Activated T-helper 1 cell treated with anti-CD3 and anti-CD28 coated beads, Interleukin-2, amount 50 U/mL, for 16 hours (primary cell): ENCODE data around the gene PLEKHA6.

Experiments
- DNase-seq, 2 donors: peaks; one replicate each; pipeline ENCODE4 v3.0.0-alpha.2; 2020; ENCODE audit warnings: low read depth in 1 of 2, low spot score in 1 of 2

PLEKHA6 gene

GRCh38 chr1:204213668-204214662 is 145.8 kb downstream of the PLEKHA6 start, which contains the start of gene GOLT1A:
GOLT1A (minus strand) TSS chr1:204213988; CDS start chr1:204213906, 82 bp downstream.
- no peak for DNase-seq

GRCh38 chr1:204212715-204213114 is 147.0 kb downstream of the PLEKHA6 start:
- DNase-seq: no peak

GRCh38 chr1:204211046-204211445 is 148.7 kb downstream of the PLEKHA6 start:
- DNase-seq: no peak

GRCh38 chr1:204207136-204207616 is 152.6 kb downstream of the PLEKHA6 start:
- DNase-seq: peak; percentile 55 to 64

DNA sequence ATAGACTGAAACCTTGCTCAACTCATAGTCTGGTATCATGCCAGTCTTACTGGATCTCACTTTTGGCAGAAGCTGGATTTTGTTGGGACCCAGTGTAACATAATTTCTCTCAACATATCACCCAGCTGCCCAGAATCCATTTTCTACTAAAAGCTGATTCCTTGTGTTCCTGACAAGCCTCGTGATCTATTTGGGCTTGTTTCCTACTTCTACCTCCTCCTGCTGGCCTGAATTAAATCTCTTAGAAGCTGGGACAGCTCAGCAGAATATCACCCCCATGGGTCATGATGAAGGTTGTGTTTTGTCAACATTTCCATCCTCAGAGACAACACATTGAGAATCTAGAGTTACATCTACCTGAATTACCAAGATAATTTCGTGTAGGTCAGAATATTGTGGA is 153.6 kb downstream of the PLEKHA6 start:
- DNase-seq: no peak

DNA sequence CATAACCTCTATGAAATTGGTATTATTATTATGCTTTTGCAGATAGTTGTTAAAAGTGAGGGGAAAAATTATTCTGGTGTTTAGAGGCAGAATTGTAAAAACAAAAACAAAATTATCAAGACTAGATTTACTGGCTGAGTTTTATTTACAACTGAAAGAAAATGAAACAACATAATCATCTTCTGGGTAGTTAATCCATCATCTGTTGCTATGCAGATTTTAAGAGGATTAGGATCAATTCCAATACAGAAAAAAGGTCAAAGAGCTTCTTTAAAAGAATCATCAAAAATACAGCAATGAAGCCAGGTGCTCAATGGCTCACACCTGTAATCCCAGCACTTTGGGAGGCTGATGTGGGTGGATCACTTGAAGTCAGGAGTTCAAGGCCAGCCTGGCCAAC is 154.2 kb downstream of the PLEKHA6 start:
- DNase-seq: no peak

- no peak for DNase-seq
Observed at GRCh38 chr1:204204944-204205343, 154.8 kb downstream of the PLEKHA6 start.

GRCh38 chr1:204203206-204203767 is 156.4 kb downstream of the PLEKHA6 start:
- DNase-seq: no peak

DNA sequence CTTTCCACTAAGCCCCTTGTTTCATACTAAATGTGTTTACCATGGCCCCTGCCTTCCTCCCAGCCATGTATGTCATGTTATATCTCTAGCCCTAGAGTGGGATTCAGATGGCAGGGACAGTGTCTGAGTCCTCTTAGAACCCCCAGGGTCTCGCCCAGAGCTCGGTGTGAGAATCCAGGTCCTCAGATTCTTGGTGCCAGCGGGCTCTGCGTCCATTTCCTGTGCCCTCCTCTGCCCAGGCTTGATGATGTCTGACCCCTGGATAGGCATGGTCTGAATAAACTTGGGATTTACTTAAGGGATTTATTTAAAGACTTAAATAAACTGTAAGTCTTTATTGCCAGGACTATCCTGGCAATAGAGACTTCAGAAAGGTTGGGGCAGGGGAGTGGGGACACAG is 157.2 kb downstream of the PLEKHA6 start:
- no peak for DNase-seq

DNA sequence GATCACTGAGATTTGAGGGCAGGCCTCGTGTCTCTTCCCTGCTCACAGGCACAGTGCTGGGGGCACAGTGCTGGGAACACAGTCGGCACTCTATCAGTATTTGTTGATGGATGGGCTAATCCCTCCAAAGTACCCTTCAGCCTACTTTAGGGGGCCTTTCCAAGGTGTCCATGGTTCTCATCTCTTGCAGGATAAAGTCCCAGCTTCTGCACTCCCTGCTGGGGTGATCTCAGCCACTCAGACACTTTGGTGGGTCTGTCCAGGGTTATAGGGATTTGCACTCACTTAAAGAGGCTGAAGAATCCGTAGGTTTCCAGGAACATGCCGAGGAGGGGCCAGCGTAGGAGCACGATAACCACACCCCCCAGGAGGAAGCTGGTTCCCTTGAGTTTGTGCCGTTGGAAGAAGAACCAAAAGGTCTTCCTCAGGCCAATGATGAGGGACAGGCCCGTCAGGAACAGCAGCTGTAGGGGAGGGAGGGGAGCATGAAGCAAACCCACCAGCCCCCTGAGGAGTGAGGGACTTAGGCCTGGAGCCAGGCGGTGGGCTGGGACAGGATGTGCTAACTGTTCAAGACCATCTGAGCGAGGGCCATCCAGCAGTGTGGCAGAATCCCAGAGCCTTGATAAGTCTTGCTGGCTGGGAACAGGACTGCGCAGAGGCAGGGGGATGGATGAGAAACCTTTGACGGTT is 158.2 kb downstream of the PLEKHA6 start:
- DNase-seq: no peak

GRCh38 chr1:204199579-204199978 is 160.2 kb downstream of the PLEKHA6 start:
- no peak for DNase-seq

- no peak for DNase-seq
Observed at GRCh38 chr1:204198348-204199340, 161.1 kb downstream of the PLEKHA6 start.

GRCh38 chr1:204197068-204197467 is 162.7 kb downstream of the PLEKHA6 start:
- DNase-seq: no peak

DNA sequence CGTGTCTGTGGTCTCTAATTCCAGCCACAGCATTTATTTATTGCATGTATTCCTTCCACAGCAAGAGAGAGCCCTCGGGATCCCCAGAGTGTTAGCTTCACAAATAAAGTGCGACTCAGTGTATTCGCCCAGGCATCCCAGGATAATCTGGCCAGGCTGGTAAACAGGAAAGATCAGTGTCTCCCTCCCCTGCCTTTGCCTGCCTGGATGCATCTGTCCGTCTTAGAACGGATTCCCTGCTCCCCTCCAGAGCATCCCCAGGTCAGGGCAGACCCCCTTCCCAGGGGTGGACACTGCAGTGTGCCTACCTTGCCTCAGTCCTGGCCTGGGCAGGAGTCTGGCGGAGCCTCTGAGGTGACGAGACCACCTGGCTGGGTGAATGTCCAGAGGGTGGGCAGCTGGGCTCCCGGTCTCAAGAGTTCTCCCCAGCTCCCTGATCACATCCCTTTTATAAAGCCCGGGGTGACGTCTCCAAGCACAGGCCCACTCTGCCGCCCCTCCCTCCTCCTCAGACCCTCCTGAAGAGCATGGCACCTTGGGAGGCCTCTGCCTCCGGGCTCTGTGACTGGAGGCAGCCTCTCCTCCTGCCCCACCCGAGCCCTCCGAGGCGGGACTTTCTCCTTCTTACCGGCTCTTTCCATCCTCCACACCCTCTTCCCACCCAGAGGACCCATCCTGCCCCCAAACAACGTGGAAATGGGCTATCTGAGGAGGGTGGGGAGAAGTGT is 163.5 kb downstream of the PLEKHA6 start, which contains the start of gene KISS1:
TSS of gene KISS1 (minus strand) at position 424 of the 728 bp plus-strand sequence. CDS start 3,615 bp downstream, outside the sequence.
- no peak for DNase-seq

DNA sequence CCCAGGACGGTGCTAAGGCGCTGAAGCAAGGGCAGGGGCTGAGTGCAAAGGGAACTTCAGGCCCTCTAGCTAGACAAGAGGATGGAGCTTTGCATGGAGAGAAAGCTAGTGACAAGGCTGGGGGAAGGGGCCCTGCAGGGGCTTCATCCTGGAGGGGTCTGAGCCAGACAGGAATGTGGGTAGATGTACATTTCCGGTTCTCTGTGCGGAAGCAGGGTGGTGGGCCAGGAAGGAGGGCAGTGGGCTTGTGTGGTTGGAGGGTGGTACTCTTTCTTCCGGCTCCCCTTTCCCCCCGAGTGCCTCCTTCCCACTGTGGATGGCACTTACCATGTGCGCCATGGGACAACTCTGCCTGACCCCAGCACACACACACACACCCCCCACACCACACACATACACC is 165.0 kb downstream of the PLEKHA6 start:
- DNase-seq: no peak

- DNase-seq: no peak
Observed at GRCh38 chr1:204194080-204194479, 165.6 kb downstream of the PLEKHA6 start.

GRCh38 chr1:204192589-204193352 is 167.0 kb downstream of the PLEKHA6 start:
- DNase-seq: no peak

GRCh38 chr1:204192046-204192445 is 167.7 kb downstream of the PLEKHA6 start:
- DNase-seq: no peak

- DNase-seq: no peak
Observed at GRCh38 chr1:204191456-204191855, 168.3 kb downstream of the PLEKHA6 start.
